Cerebellar nuclear complex (tissue), 1 donor: ENCODE results near the gene CNPY2.
A peak's percentile ranks its signal among the peaks of the same experiment; 100 is the strongest.
"Not testable (repeated sequence)": the region's sequence is repeated elsewhere in the genome, so short reads cannot be mapped to it uniquely, and the experiment has no call there.

ENCODE experiments used
- DNase-seq, 2 experiments: peaks; one replicate each; lab custom pipeline; 2025; lab: John Stamatoyannopoulos, UW

Gene CNPY2

GRCh38 chr12:56333679-56334489 lies 18.1 kb upstream of the CNPY2 start, which contains the start of gene PAN2:
TSS of gene PAN2 (minus strand) at chr12:56334000. CDS start at chr12:56333094, 906 bp downstream.
- DNase-seq = peak; percentile 74 to 88

- no peak for DNase-seq
These were observed 17.4 kb upstream of the CNPY2 start for GRCh38 chr12:56333197-56333678.

- DNase-seq = no peak
These were observed 16.9 kb upstream of the CNPY2 start for GRCh38 chr12:56332512-56333196.

- no peak for DNase-seq
These were observed 15.2 kb upstream of the CNPY2 start for GRCh38 chr12:56330936-56331490.

GRCh38 chr12:56326533-56326932 lies 10.7 kb upstream of the CNPY2 start:
- no peak for DNase-seq

- DNase-seq = no peak
These were observed 10.3 kb upstream of the CNPY2 start for GRCh38 chr12:56326126-56326525.

DNA sequence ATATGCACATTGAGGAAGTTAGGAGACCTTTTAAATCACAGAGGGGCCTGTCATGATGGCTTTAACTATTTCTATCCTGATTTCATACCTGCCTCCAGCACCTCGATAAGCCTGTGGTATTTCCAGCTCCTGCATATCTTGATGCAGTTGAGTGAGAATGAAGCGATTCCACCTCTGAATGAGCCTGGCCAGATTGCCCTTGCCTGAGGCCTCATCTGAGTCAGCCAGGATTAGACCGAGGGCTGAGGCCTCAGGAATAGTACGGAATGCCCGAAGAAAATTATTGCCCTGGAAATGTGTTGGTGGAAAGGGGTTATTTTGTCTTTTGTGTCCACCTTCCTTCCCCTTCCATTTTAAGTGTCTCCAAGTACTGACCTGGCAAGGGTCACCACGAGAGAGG lies 8.4 kb upstream of the CNPY2 start:
- no peak for DNase-seq

DNA sequence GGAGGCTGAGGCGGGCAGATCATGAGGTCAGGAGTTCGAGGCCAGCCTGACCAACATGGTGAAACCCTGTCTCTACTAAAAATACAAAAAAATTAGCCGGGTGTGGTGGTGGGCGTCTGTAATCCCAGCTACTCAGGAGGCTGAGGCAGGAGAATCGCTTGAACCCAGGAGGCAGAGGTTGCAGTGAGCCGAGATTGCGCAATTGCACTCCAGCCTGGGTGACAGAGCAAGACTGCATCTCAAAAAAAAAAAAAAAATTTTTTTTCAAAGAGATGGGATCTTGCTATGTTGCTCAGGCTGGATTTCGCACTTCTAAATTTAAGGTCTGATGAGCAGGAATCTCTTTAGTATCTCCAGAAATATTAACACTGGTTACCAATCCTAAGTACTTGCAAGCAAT lies 5.8 kb upstream of the CNPY2 start:
- not testable (repeated sequence) for DNase-seq

DNA sequence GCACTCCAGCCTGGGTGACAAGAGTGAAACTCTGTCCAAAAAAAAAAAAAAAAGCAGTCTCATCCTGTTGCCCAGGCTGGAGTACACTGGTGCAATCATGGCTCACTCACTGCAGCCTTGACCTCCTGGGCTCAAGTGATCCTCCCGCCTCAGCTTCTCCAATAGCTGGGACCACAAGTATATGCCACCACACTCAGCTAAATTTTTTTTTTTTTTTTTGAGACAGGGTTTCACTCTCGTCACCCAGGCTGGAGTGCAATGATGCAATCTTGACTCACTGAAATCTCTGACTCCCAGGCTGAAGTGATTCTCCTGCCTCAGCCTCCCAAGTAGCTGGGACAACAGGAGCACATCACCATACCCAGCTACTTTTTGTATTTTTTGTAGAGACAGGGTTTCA lies 5.2 kb upstream of the CNPY2 start:
- no peak for DNase-seq

- DNase-seq = no peak
These were observed 1.9 kb upstream of the CNPY2 start for GRCh38 chr12:56317675-56318074.

- no peak for DNase-seq
These were observed 553 bp downstream of the CNPY2 start for GRCh38 chr12:56315249-56315621.

DNA sequence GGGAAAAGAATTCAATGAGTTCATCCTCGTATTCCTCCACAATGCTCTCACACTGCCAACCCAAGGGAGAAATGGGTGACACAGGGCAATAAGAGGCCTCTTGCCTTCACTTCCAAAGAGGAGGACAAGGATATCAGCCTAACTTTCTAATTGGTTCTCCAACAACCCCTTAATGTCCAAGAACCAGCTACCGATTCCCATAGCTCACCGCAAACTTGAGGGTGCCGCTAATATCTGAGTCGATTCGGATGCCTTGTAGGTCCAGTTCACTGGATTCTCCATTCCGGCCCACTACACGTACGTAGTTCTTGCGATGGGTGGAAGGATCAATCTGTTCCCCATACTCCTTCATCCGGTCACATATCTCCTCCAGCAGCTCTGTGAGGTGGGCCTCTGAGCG lies 4.8 kb downstream of the CNPY2 start:
- DNase-seq = no peak

- no peak for DNase-seq
These were observed 7.1 kb downstream of the CNPY2 start for GRCh38 chr12:56308714-56309113.

GRCh38 chr12:56307221-56307965 lies 8.4 kb downstream of the CNPY2 start:
- DNase-seq = no peak

DNA sequence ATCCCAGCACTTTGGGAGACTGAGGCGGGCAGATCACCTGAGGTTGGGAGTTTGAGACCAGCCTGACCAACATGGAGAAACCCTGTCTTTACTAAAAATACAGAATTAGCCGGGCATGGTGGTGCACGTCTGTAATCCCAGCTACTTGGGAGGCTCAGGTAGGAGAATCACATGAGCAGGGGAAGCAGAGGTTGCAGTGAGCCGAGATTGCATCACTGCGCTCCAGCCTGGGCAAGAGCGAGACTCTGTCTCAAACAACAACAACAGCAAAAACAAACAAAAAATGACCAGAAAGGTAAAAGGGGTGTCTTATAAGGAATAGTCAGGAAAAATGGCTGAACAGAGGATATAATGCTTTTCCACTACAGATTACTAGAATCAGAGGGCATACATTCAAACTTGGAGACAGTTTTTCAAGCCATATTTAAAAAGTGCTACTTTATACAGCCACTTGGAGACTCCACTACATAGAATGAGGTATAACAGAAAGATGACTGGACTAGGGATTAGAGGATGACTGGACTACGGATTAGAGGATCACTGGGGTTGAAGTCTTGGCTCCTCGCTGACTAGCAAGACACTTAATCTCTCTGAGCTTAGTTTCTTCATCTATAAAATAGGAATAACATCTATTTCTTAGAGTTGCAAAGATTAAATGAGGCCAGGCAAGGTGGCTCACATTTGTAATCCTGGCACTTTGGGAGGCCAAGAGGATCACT lies 10.8 kb downstream of the CNPY2 start:
- no peak for DNase-seq

DNA sequence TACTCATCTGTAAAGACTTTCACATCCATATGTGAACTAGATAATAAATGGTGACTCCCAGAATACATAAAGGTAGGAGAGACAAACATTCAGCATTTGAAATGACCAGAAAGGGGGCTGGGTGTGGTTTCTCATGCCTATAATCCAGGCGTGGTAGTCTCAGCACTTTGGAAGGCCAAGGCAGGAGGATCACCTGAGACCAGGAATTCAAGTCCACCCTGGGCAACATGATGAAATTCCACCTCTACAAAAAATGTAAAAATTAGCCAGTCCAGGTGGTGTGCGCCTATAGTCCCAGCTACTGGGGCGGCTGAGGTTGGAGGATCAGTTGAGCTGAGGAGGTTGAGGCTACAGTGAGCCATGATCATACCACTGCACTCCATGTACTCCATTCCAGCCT lies 11.5 kb downstream of the CNPY2 start:
- DNase-seq = no peak

- no peak for DNase-seq
These were observed 14.9 kb downstream of the CNPY2 start for GRCh38 chr12:56300644-56301464.

- peak; percentile 90 to 97 for DNase-seq
These were observed 15.7 kb downstream of the CNPY2 start, which contains the start of gene CS for GRCh38 chr12:56299853-56300643. TSS of gene CS (minus strand) at chr12:56300330. CDS start at chr12:56300201, 129 bp downstream.

DNA sequence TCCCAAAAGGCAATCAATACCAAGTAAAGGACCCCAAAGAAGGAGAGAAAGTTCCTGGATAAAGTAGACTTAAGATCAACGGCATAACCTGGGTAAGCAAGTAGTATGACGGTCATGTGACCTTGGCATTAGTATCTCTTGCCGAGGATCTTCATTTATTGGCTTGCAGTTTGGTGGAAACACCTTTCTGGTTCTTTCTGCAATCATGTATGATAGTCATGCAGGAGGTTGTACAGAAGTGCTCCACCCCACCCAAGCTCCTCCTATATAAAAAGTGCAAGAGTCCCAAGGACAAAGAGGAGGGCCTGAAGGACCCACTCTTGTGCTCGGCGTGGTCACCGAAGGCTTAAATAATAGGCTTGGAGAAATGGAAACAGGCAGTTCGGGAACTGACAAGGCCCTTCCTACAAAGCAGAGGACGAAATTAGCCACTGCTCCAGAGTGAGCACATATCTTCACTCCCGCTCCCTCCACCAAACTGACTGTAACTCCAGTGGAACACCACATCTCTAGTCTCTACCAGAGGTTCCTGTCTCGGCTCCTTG lies 16.4 kb downstream of the CNPY2 start:
- DNase-seq = no peak
